ENCODE results near the gene CENPN.

DNA sequence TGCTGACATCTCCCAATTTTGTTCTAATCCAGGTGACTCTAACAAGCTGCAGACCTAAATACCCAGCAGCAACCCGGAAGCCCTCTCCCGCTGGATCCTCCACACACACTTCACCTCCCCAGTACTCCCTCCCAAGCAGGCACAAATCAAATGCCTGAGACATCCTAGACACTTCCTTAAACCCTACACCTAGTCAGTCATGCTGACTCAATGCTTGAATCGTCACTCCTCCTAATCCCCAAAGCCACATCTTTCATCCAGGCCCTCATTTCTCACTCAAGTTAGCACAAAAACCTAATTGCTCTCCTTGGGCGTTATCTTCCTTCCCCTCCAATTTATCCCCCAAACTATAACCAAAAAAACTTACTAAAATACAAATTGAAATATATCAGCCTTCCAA, 33.0 kb upstream of the CENPN start:
- TF ChIP-seq CTCF (IDR thresholded peaks at IDR 0.05) (no peak), POLR2A (IDR thresholded peaks at IDR 0.05) (no peak)
